Caki2 (cell line): ENCODE measurements around the gene OR51B4. TPM values are rescaled to one million over a fixed set of nuclear protein-coding genes. Genes with fewer than 3 reads are reported as not detected.
"Not testable (repeated sequence)": the region's sequence is repeated elsewhere in the genome, so short reads cannot be mapped to it uniquely, and the experiment has no call there.

Experiments
- DNase-seq: peaks from one replicate; pipeline ENCODE4 v3.0.0-alpha.2; 2015; ENCODE audit warnings: low read depth
- in situ Hi-C: cut with HindIII; loops from 2 replicates; pipeline ENCODE4 v1.10.0; 2016; ENCODE audit warnings: low sequenced_read_pairs, low pct_unique_long_range_greater_than_20kb, mixed read lengths
- total RNA-seq: library from RNA; depleted of rRNA; stranded (reverse); fragments of >200 nt; shearing (Covaris generic); gene quantifications from 2 replicates; pipeline ENCODE4 v1.2.3, GENCODE V29; 2014; ENCODE audit warnings: low replicate concordance

The OR51B4 gene
- total RNA-seq, 1 experiment from 2014 or later, result not detected

GRCh38 chr11:5280582-5281102 is 21.1 kb downstream of the OR51B4 start:
- DNase-seq, result peak; percentile 89
- in situ Hi-C loops, result no loop called here

- in situ Hi-C loops, result no loop called here
Measured at GRCh38 chr11:5279471-5280090, 22.2 kb downstream of the OR51B4 start.

GRCh38 chr11:5277807-5278382 is 23.9 kb downstream of the OR51B4 start:
- in situ Hi-C loops, result no loop called here
- no peak for DNase-seq

More at GRCh38 chr11:5279471-5280090, 22.2 kb downstream of the OR51B4 start:
- DNase-seq, result no peak

GRCh38 chr11:5276697-5277096 is 25.0 kb downstream of the OR51B4 start:
- in situ Hi-C loops, result no loop called here
- no peak for DNase-seq

- in situ Hi-C loops, result no loop called here
- no peak for DNase-seq
Measured at GRCh38 chr11:5275369-5276110, 26.2 kb downstream of the OR51B4 start.

GRCh38 chr11:5274395-5274794 is 27.4 kb downstream of the OR51B4 start:
- DNase-seq, result no peak
- in situ Hi-C loops, result no loop called here

GRCh38 chr11:5272395-5273017 is 29.2 kb downstream of the OR51B4 start:
- in situ Hi-C loops, result no loop called here
- no peak for DNase-seq

- in situ Hi-C loops, result no loop called here
Measured at GRCh38 chr11:5269715-5270147, 32.0 kb downstream of the OR51B4 start, which contains the start of gene HBE1. Gene HBE1, minus strand, starts transcription at chr11:5269945. Its CDS starts 55 bp downstream, at chr11:5269890.

GRCh38 chr11:5267033-5267563 is 34.6 kb downstream of the OR51B4 start:
- no peak for DNase-seq
- in situ Hi-C loops, result no loop called here

More at GRCh38 chr11:5269715-5270147, 32.0 kb downstream of the OR51B4 start, which contains the start of gene HBE1:
- no peak for DNase-seq

- in situ Hi-C loops, result no loop called here
Measured at GRCh38 chr11:5266609-5267008, 35.1 kb downstream of the OR51B4 start.

GRCh38 chr11:5265832-5266231 is 35.9 kb downstream of the OR51B4 start:
- in situ Hi-C loops, result no loop called here
- no peak for DNase-seq

More at GRCh38 chr11:5266609-5267008, 35.1 kb downstream of the OR51B4 start:
- no peak for DNase-seq

- no peak for DNase-seq
- in situ Hi-C loops, result no loop called here
Measured at GRCh38 chr11:5258543-5259262, 43.0 kb downstream of the OR51B4 start.

GRCh38 chr11:5257296-5257695 is 44.5 kb downstream of the OR51B4 start:
- no peak for DNase-seq
- in situ Hi-C loops, result no loop called here

- in situ Hi-C loops, DNase-seq: not testable (repeated sequence)
Measured at GRCh38 chr11:5254646-5255413, 46.9 kb downstream of the OR51B4 start, which contains the start of gene HBG2. Gene HBG2, minus strand, starts transcription at chr11:5254781. Its CDS starts 53 bp downstream, at chr11:5254728.

GRCh38 chr11:5254023-5254422 is 47.7 kb downstream of the OR51B4 start:
- DNase-seq, in situ Hi-C loops: not testable (repeated sequence)

GRCh38 chr11:5253440-5253839 is 48.3 kb downstream of the OR51B4 start:
- DNase-seq, in situ Hi-C loops: not testable (repeated sequence)

- no peak for DNase-seq
- in situ Hi-C loops, result no loop called here
Measured at GRCh38 chr11:5252919-5253265, 48.9 kb downstream of the OR51B4 start.
